ENCODE data around the gene DLX3.

DNA sequence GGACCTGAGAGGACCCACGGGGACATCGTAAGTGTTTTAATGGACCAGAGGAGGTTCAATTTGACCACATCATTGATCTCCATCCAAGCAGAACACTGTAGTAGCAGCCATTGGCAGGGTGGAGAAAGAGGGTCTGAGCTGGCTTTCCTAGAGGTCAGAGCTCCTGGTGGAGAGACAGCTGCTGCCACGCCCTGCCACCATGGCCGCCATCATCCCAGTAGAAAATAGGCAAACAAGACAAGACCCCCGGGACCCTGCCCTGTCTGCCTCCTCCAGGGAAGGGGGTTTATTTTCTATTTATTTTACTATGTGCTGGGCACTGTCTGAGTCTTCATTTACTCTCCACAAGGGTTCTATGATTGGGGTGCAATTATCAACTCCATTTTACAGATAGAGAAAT, 49.5 kb upstream of the DLX3 start:
- no peak for TF ChIP-seq EZH2 (IDR thresholded peaks at IDR 0.05; ENCODE audit: borderline replicate concordance, insufficient read depth, low read length, poor library complexity, severe bottlenecking)
- no peak for TF ChIP-seq MXI1 (conservative IDR thresholded peaks at IDR 0.05; ENCODE audit: poor library complexity, severe bottlenecking)
- TF ChIP-seq TAF1 (IDR thresholded peaks at IDR 0.05; ENCODE audit: low read depth) = no peak

All from neural cell (in vitro differentiated cells).